MCF 10A (cell line): ENCODE measurements around the gene FURIN. TPM values are rescaled to one million over a fixed set of nuclear protein-coding genes. Genes with fewer than 3 reads are reported as not detected.

Experiments used
- BruUV-seq: library from RNA; stranded (reverse); fragments of 400-500 nt; replicated peaks from 2 replicates; lab custom pipeline; 2021; lab: Mats Ljungman, UMichigan
- CTCF ChIA-PET: fragments of 300-600 bp; sonication (Branson Sonifier 250); formaldehyde crosslinking; extraction: SDS; loops from one replicate; lab custom pipeline; 2021; ENCODE audit warnings: antibody characterized with exemption, inconsistent platforms; lab: Yijun Ruan, JAX
- POLR2A ChIA-PET: fragments of 300-600, 350-650 bp; sonication (Branson Sonifier 250); formaldehyde crosslinking; extraction: SDS; loops from one replicate; lab custom pipeline; 2020; ENCODE audit warnings: antibody characterized with exemption, inconsistent platforms; lab: Yijun Ruan, JAX
- DNase-seq: peaks from one replicate; pipeline ENCODE4 v3.0.0-alpha.2; 2018; ENCODE audit not compliant: unreplicated experiment
- H3K27ac Mint-ChIP-seq: one replicate; pipeline ENCODE4 v1.8.0; 2022; ENCODE audit warnings: mild to moderate bottlenecking, low read depth, mixed read lengths; ENCODE audit not compliant: unreplicated experiment
- H3K27me3 Mint-ChIP-seq: one replicate; pipeline ENCODE4 v1.8.0; 2022; ENCODE audit warnings: mixed read lengths; ENCODE audit not compliant: insufficient read depth, unreplicated experiment
- H3K36me3 Mint-ChIP-seq: one replicate; pipeline ENCODE4 v1.8.0; 2022; ENCODE audit warnings: mild to moderate bottlenecking, moderate library complexity, mixed read lengths; ENCODE audit not compliant: insufficient read depth, unreplicated experiment
- H3K4me1 Mint-ChIP-seq: one replicate; pipeline ENCODE4 v1.8.0; 2022; ENCODE audit warnings: mixed read lengths; ENCODE audit not compliant: insufficient read depth, unreplicated experiment
- H3K4me3 Mint-ChIP-seq: one replicate; pipeline ENCODE4 v1.8.0; 2022; ENCODE audit warnings: mild to moderate bottlenecking, moderate library complexity, mixed read lengths; ENCODE audit not compliant: unreplicated experiment
- H3K9me3 Mint-ChIP-seq: one replicate; pipeline ENCODE4 v1.8.0; 2022; ENCODE audit warnings: mixed read lengths; ENCODE audit not compliant: unreplicated experiment
- CTCF ChIP-seq: fragments of 200-600 bp; IDR thresholded peaks from one replicate; pipeline ENCODE4 v1.8.0; 2022; ENCODE audit warnings: antibody characterized with exemption, mild to moderate bottlenecking; ENCODE audit not compliant: unreplicated experiment
- intact Hi-C: fragments of 100-400 bp; cut with micrococcal nuclease; formaldehyde crosslinking; loops from 2 replicates; pipeline ENCODE4 v1.14.1; 2022
- total RNA-seq: library from RNA; stranded (reverse); gene quantifications from 2 replicates; pipeline ENCODE4 v1.2.3, GENCODE V29; 2022

The FURIN gene
- total RNA-seq, 1 experiment from 2014 or later = 48.8 TPM

- peaks cover 15% of the 10 kb centered on the region for H3K36me3 Mint-ChIP-seq
- H3K27ac Mint-ChIP-seq = peak overlapping the region; percentile 57
- intact Hi-C loops = loop anchor here (1.0 kb wide), 1 partner anchor 30 kb away; the partner anchor contains the start of gene HDDC3
- no peaks in the 10 kb centered on the region for H3K27me3 Mint-ChIP-seq
- ChIA-PET CTCF (interaction anchor here (0.6 to 12.8 kb wide), 18 partner anchors 9 to 583 kb away, joined by 3 to 131 read pairs (median 3); partner anchors contain the start of genes FES, FURIN, HDDC3 and UNC45A), POLR2A (interaction anchor here (0.5 to 7.9 kb wide), 12 partner anchors 9 to 987 kb away, joined by 3 to 150 read pairs (median 4); partner anchors contain the start of genes FURIN, HDDC3, PRC1 and RCCD1)
- H3K4me1 Mint-ChIP-seq = peaks cover 10% of the 10 kb centered on the region
- peak; percentile 81 for DNase-seq
- H3K4me3 Mint-ChIP-seq = peak overlapping the region; percentile 82
- peak; percentile 62 for TF ChIP-seq CTCF
- TSS peak; percentile 51 for BruUV-seq
- H3K9me3 Mint-ChIP-seq = no peaks in the 10 kb centered on the region
These were observed 33.9 kb downstream of the FURIN start for GRCh38 chr15:90902040-90902839.

GRCh38 chr15:90902840-90903732 is 34.7 kb downstream of the FURIN start, which contains the start of gene MAN2A2:
Gene MAN2A2 (plus strand): TSS chr15:90903302. CDS start chr15:90904208, 906 bp downstream.
- no peaks in the 10 kb centered on the region for H3K9me3 Mint-ChIP-seq
- ChIA-PET POLR2A (interaction anchor here (0.6 to 7.9 kb wide), 13 partner anchors 11 to 986 kb away, joined by 3 to 150 read pairs (median 4); partner anchors contain the start of genes FURIN, HDDC3, PRC1 and RCCD1), CTCF (interaction anchor here (0.6 to 12.8 kb wide), 9 partner anchors 11 to 566 kb away, joined by 3 to 131 read pairs (median 4); partner anchors contain the start of genes FES, FURIN, HDDC3 and UNC45A)
- H3K4me1 Mint-ChIP-seq = peaks cover 10% of the 10 kb centered on the region
- H3K27me3 Mint-ChIP-seq = no peaks in the 10 kb centered on the region
- peak; percentile 47 for DNase-seq
- BruUV-seq = TSS peak; percentile 29
- H3K4me3 Mint-ChIP-seq = peak within 1 kb of the TSS; percentile 82
- no peak for TF ChIP-seq CTCF
- H3K27ac Mint-ChIP-seq = peak within 1 kb of the TSS; percentile 67
- intact Hi-C loops = loop anchor here (1.0 kb wide), 1 partner anchor 29 kb away; the partner anchor contains the start of gene HDDC3
- peaks cover 20% of the 10 kb centered on the region for H3K36me3 Mint-ChIP-seq

- ChIA-PET CTCF (interaction anchor here (0.6 to 12.8 kb wide), 4 partner anchors 18 to 335 kb away, joined by 3 to 131 read pairs (median 44); partner anchors contain the start of genes FES, HDDC3 and UNC45A), POLR2A (interaction anchor here (0.6 to 7.9 kb wide), 8 partner anchors 10 to 108 kb away, joined by 3 to 150 read pairs (median 4); partner anchors contain the start of genes FURIN, HDDC3 and UNC45A)
- Mint-ChIP-seq H3K4me3 (peak overlapping the region; percentile 82), H3K27me3 (no peaks in the 10 kb centered on the region), H3K9me3 (no peaks in the 10 kb centered on the region), H3K36me3 (peaks cover 20% of the 10 kb centered on the region), H3K4me1 (peaks cover 10% of the 10 kb centered on the region), H3K27ac (peak overlapping the region; percentile 67)
- TF ChIP-seq CTCF = no peak
- intact Hi-C loops = no loop called here
- no TSS peak for BruUV-seq
- DNase-seq = no peak
These were observed 35.5 kb downstream of the FURIN start for GRCh38 chr15:90903733-90904536.
